ENCODE results near the gene SNX6. TPM values are rescaled to one million over a fixed set of nuclear protein-coding genes. Genes with fewer than 3 reads are reported as not detected.
"Not testable (repeated sequence)": the region's sequence is repeated elsewhere in the genome, so short reads cannot be mapped to it uniquely, and the experiment has no call there.

Gene SNX6
- total and polyA plus RNA-seq, 4 donors, result 14.7 to 79.4 (median 52.0) TPM

DNA sequence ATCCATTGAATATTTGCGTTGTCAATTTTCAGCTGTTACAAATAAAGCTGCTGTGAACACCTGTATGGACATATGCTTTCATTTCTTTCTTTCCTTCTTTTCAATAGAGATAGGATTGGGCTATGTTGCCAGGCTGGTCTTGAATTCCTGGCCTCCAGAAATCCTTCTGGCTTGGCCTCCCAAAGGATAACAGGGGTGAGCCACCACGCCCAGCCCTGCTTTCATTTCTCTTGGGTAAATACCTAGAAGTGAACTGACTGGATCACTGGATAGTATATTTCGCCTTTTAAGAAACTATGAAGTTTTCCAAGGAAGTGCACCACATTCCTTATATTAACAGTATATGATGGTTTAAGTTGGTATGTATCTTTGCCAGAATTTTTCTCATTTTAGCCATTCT lies 58.2 kb downstream of the SNX6 start:
- no peak for DNase-seq
- TF ChIP-seq, protein P1, sequence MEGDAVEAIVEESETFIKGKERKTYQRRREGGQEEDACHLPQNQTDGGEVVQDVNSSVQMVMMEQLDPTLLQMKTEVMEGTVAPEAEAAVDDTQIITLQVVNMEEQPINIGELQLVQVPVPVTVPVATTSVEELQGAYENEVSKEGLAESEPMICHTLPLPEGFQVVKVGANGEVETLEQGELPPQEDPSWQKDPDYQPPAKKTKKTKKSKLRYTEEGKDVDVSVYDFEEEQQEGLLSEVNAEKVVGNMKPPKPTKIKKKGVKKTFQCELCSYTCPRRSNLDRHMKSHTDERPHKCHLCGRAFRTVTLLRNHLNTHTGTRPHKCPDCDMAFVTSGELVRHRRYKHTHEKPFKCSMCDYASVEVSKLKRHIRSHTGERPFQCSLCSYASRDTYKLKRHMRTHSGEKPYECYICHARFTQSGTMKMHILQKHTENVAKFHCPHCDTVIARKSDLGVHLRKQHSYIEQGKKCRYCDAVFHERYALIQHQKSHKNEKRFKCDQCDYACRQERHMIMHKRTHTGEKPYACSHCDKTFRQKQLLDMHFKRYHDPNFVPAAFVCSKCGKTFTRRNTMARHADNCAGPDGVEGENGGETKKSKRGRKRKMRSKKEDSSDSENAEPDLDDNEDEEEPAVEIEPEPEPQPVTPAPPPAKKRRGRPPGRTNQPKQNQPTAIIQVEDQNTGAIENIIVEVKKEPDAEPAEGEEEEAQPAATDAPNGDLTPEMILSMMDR (IDR thresholded peaks at IDR 0.05; ENCODE audit: control extremely low read depth, extremely low read depth), result no peak
- no peak for ATAC-seq (ENCODE audit: insufficient read depth, low FRiP score)
- Histone ChIP-seq H3K27me3 (ENCODE audit: control insufficient read depth in 3 of 3, insufficient read depth in 3 of 3, low read length in 2 of 3) (no peaks in the 10 kb centered on the region), H3K27ac (ENCODE audit: low read depth in 1 of 2, low read length in 1 of 2) (no peak overlapping the region), H3K4me3 (no peak overlapping the region), H3K9me3 (ENCODE audit: control insufficient read depth in 4 of 4, insufficient read depth in 3 of 4, low read length in 3 of 4) (no peaks in the 10 kb centered on the region), H3K9ac (ENCODE audit: insufficient read depth in 1 of 2, low read length in 2 of 2) (no peak overlapping the region), H3K4me1 (ENCODE audit: control insufficient read depth in 5 of 5, insufficient read depth in 5 of 5, low read length in 5 of 5) (no peaks in the 10 kb centered on the region), H3K36me3 (ENCODE audit: control insufficient read depth in 4 of 4, insufficient read depth in 4 of 4, low read length in 4 of 4) (peaks cover 21 to 28% (median 21%) of the 10 kb centered on the region in 4 donors)
- WGBS, 2 donors, result 98 to 99% methylated on average over 3 of the region's 3 CpGs

DNA sequence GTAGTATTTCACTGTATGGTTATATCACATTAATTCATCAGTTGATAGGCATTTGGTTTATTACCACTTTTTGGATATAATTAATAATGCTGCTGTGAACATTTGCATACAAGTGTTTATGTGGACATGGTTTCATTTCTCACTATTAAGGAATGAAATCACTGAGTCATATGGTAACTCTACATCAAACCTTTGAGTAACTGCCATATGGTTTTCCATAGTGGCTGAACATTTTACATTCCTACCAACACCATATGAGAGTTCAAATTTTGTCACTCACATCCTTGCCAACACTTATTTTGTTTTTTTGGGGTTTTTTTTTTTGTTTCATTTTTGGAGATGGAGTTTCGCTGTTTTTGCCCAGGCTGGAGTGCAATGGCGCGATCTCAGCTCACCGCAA lies 60.2 kb downstream of the SNX6 start:
- H3K4me1 ChIP-seq (ENCODE audit: control insufficient read depth in 5 of 5, insufficient read depth in 5 of 5, low read length in 5 of 5), result no peaks in the 10 kb centered on the region
- DNase-seq, result no peak
- H3K36me3 ChIP-seq (ENCODE audit: control insufficient read depth in 4 of 4, insufficient read depth in 4 of 4, low read length in 4 of 4), result peaks cover 21 to 33% (median 26%) of the 10 kb centered on the region in 4 donors
- no peaks in the 10 kb centered on the region for H3K27me3 ChIP-seq (ENCODE audit: control insufficient read depth in 3 of 3, insufficient read depth in 3 of 3, low read length in 2 of 3)
- H3K27ac ChIP-seq (ENCODE audit: low read depth in 1 of 2, low read length in 1 of 2), result no peak overlapping the region
- no peak overlapping the region for H3K9ac ChIP-seq (ENCODE audit: insufficient read depth in 1 of 2, low read length in 2 of 2)
- no peaks in the 10 kb centered on the region for H3K9me3 ChIP-seq (ENCODE audit: control insufficient read depth in 4 of 4, insufficient read depth in 3 of 4, low read length in 3 of 4)
- TF ChIP-seq, protein P1 (IDR thresholded peaks at IDR 0.05; ENCODE audit: control extremely low read depth, extremely low read depth), result no peak
- no peak for ATAC-seq (ENCODE audit: insufficient read depth, low FRiP score)
- WGBS, 2 donors, result 95 to 100% methylated on average over 4 of the region's 4 CpGs
- H3K4me3 ChIP-seq, result no peak overlapping the region

DNA sequence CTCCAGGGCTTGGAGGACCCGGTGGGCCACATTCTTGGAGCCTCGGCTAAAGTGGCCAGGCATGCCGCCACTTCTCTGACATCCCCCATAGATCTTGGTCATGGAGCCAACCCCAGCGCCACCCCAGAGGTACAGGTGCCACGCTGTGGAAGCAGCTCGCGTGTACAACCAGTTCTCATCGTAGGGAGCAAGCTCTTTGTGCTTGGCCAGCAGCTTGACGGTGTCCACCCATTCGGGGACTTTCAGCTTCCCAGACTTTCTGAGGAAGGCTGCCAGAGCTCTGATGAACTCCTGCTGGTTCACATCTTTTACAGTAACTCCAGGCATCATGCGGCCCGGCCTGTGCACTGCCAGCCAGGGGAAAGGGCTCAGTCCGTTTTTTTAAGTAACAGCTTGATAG lies 61.1 kb downstream of the SNX6 start:
- peaks cover 21 to 33% (median 25%) of the 10 kb centered on the region in 4 donors for H3K36me3 ChIP-seq (ENCODE audit: control insufficient read depth in 4 of 4, insufficient read depth in 4 of 4, low read length in 4 of 4)
- ATAC-seq (ENCODE audit: insufficient read depth, low FRiP score) (no peak), DNase-seq (no peak)
- H3K27me3 ChIP-seq (ENCODE audit: control insufficient read depth in 3 of 3, insufficient read depth in 3 of 3, low read length in 2 of 3), result no peaks in the 10 kb centered on the region
- no peaks in the 10 kb centered on the region for H3K4me1 ChIP-seq (ENCODE audit: control insufficient read depth in 5 of 5, insufficient read depth in 5 of 5, low read length in 5 of 5)
- 93 to 98% methylated on average over 13 of the region's 13 CpGs for WGBS, 2 donors
- TF ChIP-seq, protein P1 (IDR thresholded peaks at IDR 0.05; ENCODE audit: control extremely low read depth, extremely low read depth), result no peak
- H3K9ac ChIP-seq (ENCODE audit: insufficient read depth in 1 of 2, low read length in 2 of 2), result no peak overlapping the region
- H3K27ac ChIP-seq (ENCODE audit: low read depth in 1 of 2, low read length in 1 of 2), result no peak overlapping the region
- H3K9me3 ChIP-seq (ENCODE audit: control insufficient read depth in 4 of 4, insufficient read depth in 3 of 4, low read length in 3 of 4), result no peaks in the 10 kb centered on the region
- no peak overlapping the region for H3K4me3 ChIP-seq

DNA sequence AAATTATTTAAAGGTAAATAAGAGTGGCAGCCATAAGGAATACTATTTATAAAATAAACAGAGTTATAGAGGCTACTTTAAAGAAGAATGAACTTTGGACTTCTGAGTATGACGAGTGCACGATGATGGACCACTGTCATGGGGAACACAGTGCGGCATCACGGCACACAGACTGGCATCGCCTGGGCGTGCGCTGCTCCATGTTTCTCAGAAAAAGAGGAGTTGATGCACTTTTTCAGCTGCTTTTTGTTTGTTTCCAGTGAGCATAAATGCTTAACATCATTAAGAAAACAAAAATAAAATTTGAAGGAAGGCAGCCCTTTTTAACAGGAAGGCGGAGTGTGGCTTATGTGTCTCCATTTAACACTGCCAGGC lies 67.2 kb downstream of the SNX6 start:
- WGBS, 2 donors, result 86 to 98% methylated on average over 8 of the region's 8 CpGs
- H3K9ac ChIP-seq (ENCODE audit: insufficient read depth in 1 of 2, low read length in 2 of 2), result no peak overlapping the region
- H3K36me3 ChIP-seq (ENCODE audit: control insufficient read depth in 4 of 4, insufficient read depth in 4 of 4, low read length in 4 of 4), result peaks cover 8 to 15% (median 12%) of the 10 kb centered on the region in 4 donors
- no peak overlapping the region for H3K27ac ChIP-seq (ENCODE audit: low read depth in 1 of 2, low read length in 1 of 2)
- TF ChIP-seq, protein P1 (IDR thresholded peaks at IDR 0.05; ENCODE audit: control extremely low read depth, extremely low read depth), result no peak
- no peak overlapping the region for H3K4me3 ChIP-seq
- no peaks in the 10 kb centered on the region for H3K9me3 ChIP-seq (ENCODE audit: control insufficient read depth in 4 of 4, insufficient read depth in 3 of 4, low read length in 3 of 4)
- no peak for ATAC-seq (ENCODE audit: insufficient read depth, low FRiP score)
- DNase-seq, result no peak
- no peaks in the 10 kb centered on the region for H3K4me1 ChIP-seq (ENCODE audit: control insufficient read depth in 5 of 5, insufficient read depth in 5 of 5, low read length in 5 of 5)
- H3K27me3 ChIP-seq (ENCODE audit: control insufficient read depth in 3 of 3, insufficient read depth in 3 of 3, low read length in 2 of 3), result no peaks in the 10 kb centered on the region

DNA sequence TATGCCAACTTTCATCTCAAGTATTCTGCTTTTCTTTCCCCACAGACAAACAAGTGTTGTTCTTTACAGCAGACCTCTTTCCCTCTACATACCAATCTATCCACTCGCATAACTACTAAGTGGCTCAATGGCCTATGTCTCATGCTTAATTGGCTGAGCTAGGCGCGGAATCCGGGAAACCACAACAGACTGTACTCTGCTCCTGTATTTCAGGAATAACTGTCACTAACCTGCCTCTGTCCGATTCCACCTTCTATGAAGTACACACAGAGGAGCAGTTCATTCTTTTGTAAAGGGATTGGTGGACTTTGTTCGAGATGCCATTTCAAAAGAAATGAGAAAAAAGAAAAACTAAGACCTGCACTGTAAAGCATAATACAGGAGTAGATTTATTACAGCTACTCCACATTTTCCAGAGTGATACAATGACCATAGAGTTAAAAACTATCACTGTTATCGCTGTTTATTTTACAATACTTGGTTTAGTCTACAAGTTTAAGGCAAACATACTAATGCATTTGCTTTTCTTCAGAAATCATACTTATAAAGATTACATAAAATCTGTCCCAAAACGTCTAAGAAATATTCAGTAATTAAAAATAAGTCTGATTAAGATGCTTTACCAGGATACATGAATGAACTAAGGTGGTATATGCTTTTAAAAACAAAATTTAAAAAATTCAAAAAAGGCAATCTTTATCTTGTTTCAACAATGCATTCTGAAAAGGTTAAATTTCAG lies 67.7 kb downstream of the SNX6 start:
- not testable (repeated sequence) for H3K9me3 ChIP-seq (ENCODE audit: control insufficient read depth in 4 of 4, insufficient read depth in 3 of 4, low read length in 3 of 4); DNase-seq; H3K9ac ChIP-seq (ENCODE audit: insufficient read depth in 1 of 2, low read length in 2 of 2); H3K27ac ChIP-seq (ENCODE audit: low read depth in 1 of 2, low read length in 1 of 2); H3K4me1 ChIP-seq (ENCODE audit: control insufficient read depth in 5 of 5, insufficient read depth in 5 of 5, low read length in 5 of 5); H3K4me3 ChIP-seq; ATAC-seq (ENCODE audit: insufficient read depth, low FRiP score); H3K27me3 ChIP-seq (ENCODE audit: control insufficient read depth in 3 of 3, insufficient read depth in 3 of 3, low read length in 2 of 3)
- WGBS, 2 donors, result 94 to 98% methylated on average over 7 of the region's 8 CpGs
- H3K36me3 ChIP-seq (ENCODE audit: control insufficient read depth in 4 of 4, insufficient read depth in 4 of 4, low read length in 4 of 4), result peaks cover 2 to 14% (median 10%) of the 10 kb centered on the region in 4 donors
